Coronary artery (tissue), 2 donors: ENCODE measurements around the gene NCCRP1.
A peak's percentile ranks its signal among the peaks of the same experiment; 100 is the strongest.
"Not testable (repeated sequence)": the region's sequence is repeated elsewhere in the genome, so short reads cannot be mapped to it uniquely, and the experiment has no call there.

Source experiments
- DNase-seq: peaks from one replicate; pipeline ENCODE4 v3.0.0-alpha.2; 2017; ENCODE audit warnings: low spot score
- H3K27ac ChIP-seq, 2 donors: fragments of 200-600 bp; sonication (generic); one replicate each; pipeline ENCODE4 v1.5.1; 2016 to 2019
- H3K4me3 ChIP-seq: fragments of 200-600 bp; sonication (generic); 2 replicates; pipeline ENCODE4 v1.5.1; 2016; ENCODE audit warnings: mild to moderate bottlenecking, moderate library complexity
- TF ChIP-seq, protein P1 (sequence below): fragments of 200-600 bp; sonication (generic); IDR thresholded peaks from one replicate; pipeline ENCODE4 v1.5.1; 2019; ENCODE audit warnings: antibody characterized with exemption

The NCCRP1 gene

DNA sequence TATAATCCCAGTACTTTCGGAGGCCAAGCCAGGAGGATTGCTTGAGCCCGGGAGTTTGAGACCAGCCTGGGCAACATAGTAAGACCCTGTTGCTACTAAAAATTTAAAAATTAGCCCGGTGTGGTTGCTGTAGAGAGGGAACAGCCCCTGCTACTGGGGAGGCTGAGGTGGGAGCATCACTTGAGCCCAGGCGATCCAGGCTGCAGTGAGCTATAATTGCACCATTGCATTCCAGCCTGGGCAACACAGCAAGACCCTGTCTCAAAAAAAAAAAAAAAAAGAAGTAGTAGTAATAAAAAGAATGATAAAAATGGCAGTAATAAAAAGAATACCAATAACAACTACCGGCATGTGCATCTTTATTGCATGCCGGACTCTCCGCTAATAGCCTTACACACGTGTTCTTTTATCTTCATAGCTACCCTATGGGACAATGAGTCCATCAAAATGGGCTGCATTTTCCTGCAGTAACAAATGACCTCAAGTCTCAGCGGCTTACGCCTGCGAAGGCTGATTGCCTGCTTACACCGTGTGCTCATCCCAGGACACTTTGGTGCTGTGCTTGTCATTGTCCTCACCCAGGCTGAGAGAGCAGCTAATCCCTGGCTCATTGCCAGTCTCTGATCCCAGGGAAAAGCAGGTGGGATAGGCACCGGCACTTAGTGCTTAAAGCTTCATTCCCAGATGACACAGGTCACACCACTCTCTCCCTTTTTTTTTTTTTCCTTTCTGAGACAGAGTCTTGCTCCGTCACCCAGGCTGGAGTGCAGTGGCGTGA lies 21.7 kb downstream of the NCCRP1 start:
- DNase-seq, result no peak
- peak overlapping the region in 1 of 2 donors; percentile 19 for H3K27ac ChIP-seq
- H3K4me3 ChIP-seq, result no peak overlapping the region
- TF ChIP-seq, protein P1, sequence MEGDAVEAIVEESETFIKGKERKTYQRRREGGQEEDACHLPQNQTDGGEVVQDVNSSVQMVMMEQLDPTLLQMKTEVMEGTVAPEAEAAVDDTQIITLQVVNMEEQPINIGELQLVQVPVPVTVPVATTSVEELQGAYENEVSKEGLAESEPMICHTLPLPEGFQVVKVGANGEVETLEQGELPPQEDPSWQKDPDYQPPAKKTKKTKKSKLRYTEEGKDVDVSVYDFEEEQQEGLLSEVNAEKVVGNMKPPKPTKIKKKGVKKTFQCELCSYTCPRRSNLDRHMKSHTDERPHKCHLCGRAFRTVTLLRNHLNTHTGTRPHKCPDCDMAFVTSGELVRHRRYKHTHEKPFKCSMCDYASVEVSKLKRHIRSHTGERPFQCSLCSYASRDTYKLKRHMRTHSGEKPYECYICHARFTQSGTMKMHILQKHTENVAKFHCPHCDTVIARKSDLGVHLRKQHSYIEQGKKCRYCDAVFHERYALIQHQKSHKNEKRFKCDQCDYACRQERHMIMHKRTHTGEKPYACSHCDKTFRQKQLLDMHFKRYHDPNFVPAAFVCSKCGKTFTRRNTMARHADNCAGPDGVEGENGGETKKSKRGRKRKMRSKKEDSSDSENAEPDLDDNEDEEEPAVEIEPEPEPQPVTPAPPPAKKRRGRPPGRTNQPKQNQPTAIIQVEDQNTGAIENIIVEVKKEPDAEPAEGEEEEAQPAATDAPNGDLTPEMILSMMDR, result no peak

DNA sequence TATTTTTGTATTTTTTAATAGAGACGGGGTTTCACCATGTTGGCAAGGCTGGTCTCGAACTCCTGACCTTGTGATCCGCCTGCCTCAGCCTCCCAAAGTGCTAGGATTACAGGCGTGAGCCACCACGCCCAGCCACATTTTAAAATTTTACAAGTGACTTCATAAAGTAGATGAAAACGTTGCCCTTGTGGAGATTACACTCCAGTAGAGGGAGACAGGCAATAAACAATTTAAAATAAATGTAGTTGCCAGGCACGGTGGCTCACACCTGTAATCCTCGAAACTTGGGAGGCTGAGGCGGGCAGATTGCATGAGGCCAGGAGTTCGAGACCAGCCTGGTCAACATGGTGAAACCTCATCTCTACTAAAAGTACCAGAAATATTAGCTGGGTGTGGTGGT lies 22.3 kb downstream of the NCCRP1 start:
- DNase-seq, H3K27ac ChIP-seq, H3K4me3 ChIP-seq: not testable (repeated sequence)

DNA sequence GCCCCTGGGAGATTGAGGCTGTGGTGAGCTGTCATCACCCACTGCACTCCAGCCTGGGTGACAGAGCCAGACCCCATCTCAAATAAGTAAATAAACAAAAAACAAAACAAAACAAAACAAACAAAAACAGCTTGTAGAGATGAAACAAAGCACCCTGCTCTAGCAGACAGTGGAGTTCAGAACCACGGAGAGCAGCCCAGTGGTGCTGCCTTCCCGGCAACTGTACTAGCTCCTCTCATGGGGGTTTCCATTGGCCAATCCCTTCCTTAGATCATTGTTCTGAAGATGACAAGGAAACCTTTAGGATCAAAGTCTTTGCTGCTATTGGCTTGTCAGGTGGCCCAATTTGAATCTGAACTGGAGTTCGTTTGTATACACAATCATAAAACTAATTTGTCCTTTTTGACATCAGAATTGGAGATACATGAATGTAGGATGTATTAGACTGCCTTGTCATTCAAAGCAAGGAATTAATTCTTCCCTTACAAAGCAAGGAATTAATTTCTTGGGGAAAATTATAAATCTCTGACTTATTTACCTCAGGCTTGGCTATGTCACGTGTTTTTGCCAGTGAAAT lies 27.0 kb downstream of the NCCRP1 start:
- H3K4me3 ChIP-seq, result no peak overlapping the region
- TF ChIP-seq, protein P1, result no peak
- H3K27ac ChIP-seq, result no peak overlapping the region
- no peak for DNase-seq

DNA sequence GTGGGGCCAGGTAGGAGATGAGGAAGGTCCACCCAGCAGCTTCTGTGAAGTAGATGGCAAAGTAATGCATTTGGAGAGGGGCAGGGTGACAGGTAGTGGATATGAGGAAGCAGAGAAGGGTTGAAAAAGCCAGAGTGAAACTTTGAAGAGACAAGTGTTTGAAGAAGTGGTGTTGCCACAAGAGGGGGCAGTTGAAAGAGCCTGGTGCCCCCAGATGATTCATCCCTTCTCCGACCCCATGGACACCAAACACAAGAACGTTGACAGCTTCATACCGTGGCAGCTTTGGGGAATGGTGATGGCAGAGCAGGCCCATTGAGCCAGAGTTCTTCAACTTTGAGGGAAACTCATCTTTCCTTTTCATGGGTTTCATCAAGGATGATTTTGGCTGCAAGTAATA lies 28.1 kb downstream of the NCCRP1 start:
- no peak for DNase-seq
- no peak overlapping the region for H3K4me3 ChIP-seq
- TF ChIP-seq, protein P1, result no peak
- H3K27ac ChIP-seq, result no peak overlapping the region

DNA sequence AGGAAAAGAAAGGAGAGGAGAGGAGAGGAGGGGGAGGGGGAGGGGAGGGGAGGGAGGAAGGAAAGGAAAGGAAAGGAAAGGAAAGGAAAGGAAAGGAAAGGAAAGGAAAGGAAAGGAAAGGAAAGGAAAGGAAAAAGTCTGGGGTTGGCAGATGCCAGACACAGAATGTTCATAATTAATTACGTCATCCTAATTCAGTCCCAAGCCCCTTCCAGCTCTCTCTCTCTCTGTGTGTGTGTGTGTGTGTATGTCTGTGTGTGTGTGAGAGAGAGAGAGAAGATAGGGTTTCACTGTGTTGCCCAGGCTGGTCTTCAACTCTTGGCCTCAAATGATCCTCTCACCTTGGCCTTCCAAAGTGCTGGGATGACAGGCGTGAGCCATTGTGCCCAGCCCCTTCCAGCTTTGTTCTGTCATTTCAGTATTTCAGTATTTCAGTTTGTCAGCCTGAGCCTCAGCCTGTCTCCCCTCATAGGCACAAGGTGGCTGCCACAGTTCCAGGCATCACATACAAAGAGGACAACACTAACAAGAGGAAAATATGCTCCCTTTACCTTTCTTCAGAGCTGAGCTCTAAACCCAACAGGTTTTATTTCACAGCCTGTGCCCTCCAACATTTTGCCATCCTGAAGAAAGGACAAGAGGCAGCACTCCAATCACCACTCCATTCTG lies 33.5 kb downstream of the NCCRP1 start:
- TF ChIP-seq, protein P1, result no peak
- no peak overlapping the region for H3K27ac ChIP-seq
- H3K4me3 ChIP-seq, result no peak overlapping the region
- DNase-seq, result no peak

DNA sequence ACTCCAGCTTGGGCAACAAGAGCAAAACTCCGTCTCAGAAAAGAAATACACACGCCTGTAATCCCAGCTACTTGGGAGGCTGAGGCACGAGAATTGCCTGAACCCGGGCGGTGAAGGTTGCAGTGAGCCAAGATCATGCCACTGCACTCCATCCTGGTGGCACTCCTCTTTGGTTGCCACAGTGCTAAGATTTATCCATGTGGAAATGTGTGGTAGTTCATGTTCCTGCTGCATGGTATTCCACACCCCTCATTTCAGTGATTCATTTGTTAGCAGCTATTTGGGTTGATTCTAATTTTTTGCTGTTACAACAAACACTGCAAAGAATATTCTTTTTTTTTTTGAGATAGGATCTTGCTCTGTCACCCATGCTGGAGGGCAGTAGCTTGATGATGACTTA lies 35.9 kb downstream of the NCCRP1 start:
- no peak for DNase-seq
- Histone ChIP-seq H3K27ac (no peak overlapping the region), H3K4me3 (no peak overlapping the region)
- TF ChIP-seq, protein P1, result no peak

DNA sequence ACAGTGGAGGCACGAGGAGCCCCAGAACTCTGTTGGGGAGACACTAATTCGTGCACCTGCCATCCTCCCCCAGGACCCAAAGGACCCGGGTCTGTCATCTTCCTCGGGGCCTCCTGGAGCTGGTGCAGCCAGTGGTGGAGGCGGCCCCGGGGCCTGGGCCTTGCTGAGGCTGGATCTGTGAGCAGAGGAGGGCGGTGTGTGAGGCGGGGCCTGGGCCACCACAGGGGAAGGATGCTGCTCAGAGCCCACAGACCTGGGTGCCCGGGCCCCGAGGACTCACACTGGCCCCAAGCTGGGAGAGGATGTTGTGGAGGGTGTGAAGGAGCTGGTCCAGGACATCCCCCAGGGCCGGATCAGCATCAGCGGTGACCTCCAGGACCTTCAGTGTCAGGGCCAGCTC lies 39.8 kb downstream of the NCCRP1 start:
- TF ChIP-seq, protein P1, result no peak
- H3K27ac ChIP-seq, result no peak overlapping the region
- no peak overlapping the region for H3K4me3 ChIP-seq
- DNase-seq, result no peak
